Skin of body (tissue), 2 donors: ENCODE data around the gene RFC2. TPM values are rescaled to one million over a fixed set of nuclear protein-coding genes. Genes with fewer than 3 reads are reported as not detected.
"Not testable (repeated sequence)": the region's sequence is repeated elsewhere in the genome, so short reads cannot be mapped to it uniquely, and the experiment has no call there.

Experiments
- DNase-seq: peaks from one replicate; lab custom pipeline; 2025; lab: John Stamatoyannopoulos, UW
- total RNA-seq: library from RNA; depleted of rRNA; stranded (reverse); fragments of >200 nt; gene quantifications from one replicate; pipeline ENCODE4 v1.2.3, GENCODE V29; 2014

The RFC2 gene
- total RNA-seq, 1 donor from 2014 or later, result 17.0 TPM

GRCh38 chr7:74283858-74284447 lies 29.8 kb upstream of the RFC2 start:
- DNase-seq, result no peak

- DNase-seq, result no peak
These were observed 28.7 kb upstream of the RFC2 start for GRCh38 chr7:74282748-74283459.

GRCh38 chr7:74280985-74281384 lies 26.8 kb upstream of the RFC2 start:
- no peak for DNase-seq

GRCh38 chr7:74277636-74278035 lies 23.4 kb upstream of the RFC2 start:
- no peak for DNase-seq

GRCh38 chr7:74275401-74275881 lies 21.2 kb upstream of the RFC2 start:
- no peak for DNase-seq

- DNase-seq, result peak; percentile 74
These were observed 18.3 kb upstream of the RFC2 start for GRCh38 chr7:74272305-74273038.

- no peak for DNase-seq
These were observed 17.5 kb upstream of the RFC2 start for GRCh38 chr7:74271742-74272141.

GRCh38 chr7:74269757-74270277 lies 15.6 kb upstream of the RFC2 start:
- peak; percentile 40 for DNase-seq

- no peak for DNase-seq
These were observed 13.8 kb upstream of the RFC2 start for GRCh38 chr7:74267756-74268565.

- DNase-seq, result no peak
These were observed 12.2 kb upstream of the RFC2 start for GRCh38 chr7:74266191-74266963.

GRCh38 chr7:74263399-74264120 lies 9.4 kb upstream of the RFC2 start:
- no peak for DNase-seq

GRCh38 chr7:74262639-74263398 lies 8.6 kb upstream of the RFC2 start:
- DNase-seq, result no peak

- no peak for DNase-seq
These were observed 4.4 kb upstream of the RFC2 start for GRCh38 chr7:74258639-74259038.

GRCh38 chr7:74256491-74257408 lies 2.6 kb upstream of the RFC2 start:
- no peak for DNase-seq

- not testable (repeated sequence) for DNase-seq
These were observed 1.3 kb upstream of the RFC2 start for GRCh38 chr7:74255461-74255860.

- no peak for DNase-seq
These were observed 720 bp upstream of the RFC2 start for GRCh38 chr7:74254858-74255379.

GRCh38 chr7:74253835-74254128 lies 417 bp downstream of the RFC2 start:
- no peak for DNase-seq

- DNase-seq, result no peak
These were observed 868 bp downstream of the RFC2 start for GRCh38 chr7:74253331-74253730.
